OCI-M2 (cell line): ENCODE measurements around the gene DERL2.
A peak's percentile ranks its signal among the peaks of the same experiment; 100 is the strongest.

Experiments used
- DNase-seq: peaks from one replicate; lab custom pipeline; 2025; ENCODE audit not compliant: unreplicated experiment; lab: John Stamatoyannopoulos, UW

Gene DERL2

DNA sequence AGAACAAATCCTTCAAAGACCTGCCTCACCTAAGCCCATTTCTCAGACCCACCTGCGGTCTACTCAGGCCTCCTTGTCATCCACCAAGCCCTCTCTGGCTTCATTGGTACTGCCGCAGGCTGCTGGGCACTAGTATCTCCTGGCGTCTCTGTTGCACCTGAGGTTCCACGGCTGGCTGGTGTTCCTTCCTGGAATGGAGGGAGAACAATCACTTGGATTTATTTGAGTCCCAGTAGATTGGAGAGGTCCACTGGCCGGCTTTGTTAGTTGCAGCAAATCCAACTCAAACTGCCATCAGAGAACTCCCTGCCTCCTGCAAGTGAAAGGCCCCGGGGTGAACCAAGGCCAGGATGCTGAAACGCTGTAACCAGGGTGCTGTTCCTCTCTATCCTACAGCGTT is 15.7 kb upstream of the DERL2 start:
- no peak for DNase-seq

DNA sequence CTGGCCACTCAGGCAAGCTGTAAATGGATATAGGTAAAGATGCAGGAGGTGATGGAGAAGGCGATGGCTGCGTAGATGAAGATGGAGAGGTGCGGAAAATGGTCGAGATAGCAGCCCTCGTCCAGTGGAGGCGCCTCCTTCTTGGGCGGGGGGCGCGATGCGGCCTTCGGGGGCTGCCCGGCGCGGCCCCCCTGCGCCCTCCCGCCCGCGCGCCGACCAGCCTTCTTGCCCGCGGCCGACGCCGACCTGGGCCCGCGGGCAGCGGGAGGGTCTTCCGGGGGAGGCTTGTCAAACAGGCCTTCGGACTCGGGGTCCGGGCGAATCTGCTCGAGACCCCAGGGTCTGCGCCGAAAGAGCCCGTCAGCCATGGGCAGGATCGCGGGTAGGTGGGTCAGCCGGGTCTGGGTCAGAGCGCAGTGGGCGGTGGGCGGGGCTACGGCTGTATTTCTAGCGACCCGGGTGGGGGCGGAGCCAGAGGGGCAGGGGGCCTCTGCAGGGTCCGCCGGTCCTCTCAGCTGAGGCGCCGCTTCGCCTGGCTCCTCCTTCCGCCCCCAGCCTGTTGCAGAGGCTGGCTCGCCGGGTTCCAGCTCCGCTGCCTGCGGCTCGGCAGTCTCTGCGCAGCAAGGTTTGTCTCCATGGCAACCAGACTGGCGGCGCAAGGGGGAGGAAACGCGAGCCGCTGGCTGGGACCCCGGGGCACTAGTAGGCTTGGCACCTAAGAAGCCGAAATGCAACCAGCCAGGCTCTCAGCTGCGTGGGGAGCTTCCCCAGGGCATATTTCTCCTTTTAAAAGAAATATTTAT is 14.8 kb upstream of the DERL2 start:
- peak; percentile 33 for DNase-seq

DNA sequence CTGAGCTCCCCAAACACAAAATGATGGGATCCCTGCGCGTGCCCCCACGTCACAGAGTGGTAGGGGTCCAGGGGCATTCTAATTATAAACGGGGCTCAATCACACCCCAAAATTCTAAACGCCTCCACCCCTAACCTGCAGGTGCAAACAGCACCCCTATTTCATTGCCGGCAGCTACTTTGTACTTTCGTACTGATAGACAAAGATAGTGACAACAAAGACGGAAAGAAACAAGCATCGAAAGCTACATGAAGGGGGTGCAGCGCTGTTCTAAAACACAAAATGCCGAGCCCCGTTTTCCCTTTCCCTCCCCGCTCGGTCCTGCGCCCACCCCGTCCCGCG is 14.2 kb upstream of the DERL2 start:
- DNase-seq = no peak

DNA sequence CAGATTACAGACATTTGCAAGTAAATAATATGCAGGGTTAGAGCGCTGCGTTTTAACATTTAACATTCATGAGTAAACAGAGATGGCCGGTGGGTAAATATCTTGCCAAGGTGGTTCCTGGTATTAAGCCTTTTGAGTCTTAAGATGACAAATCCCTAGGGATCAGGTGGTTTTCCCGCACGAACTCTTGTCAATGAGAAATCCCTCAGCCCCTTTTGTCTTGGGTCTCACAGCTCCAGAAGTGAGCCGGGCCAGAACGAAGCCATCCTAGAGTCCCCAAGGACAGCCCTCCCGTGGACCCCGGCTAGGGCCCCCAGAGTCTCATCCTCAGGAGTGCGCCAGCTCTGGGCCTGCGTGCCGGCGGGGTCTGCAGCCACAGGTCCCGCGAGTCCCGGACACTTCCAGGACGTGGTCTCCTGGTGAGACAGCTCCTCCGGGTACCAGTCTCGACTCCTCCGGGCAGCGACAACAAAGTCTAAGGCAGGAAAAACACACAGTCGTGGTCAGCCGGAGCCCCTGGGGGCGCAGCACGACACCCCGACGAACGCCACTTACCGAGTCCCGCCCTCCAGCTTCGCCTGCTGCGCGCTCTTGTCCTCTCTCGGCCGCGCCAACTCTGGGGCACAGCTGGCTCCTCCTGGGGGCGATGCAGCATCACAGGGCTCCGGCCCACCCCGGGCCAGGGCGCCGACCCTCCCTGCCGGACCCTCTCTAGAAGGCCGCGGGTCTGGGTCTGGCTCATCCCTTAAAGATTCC is 13.7 kb upstream of the DERL2 start:
- DNase-seq = no peak

DNA sequence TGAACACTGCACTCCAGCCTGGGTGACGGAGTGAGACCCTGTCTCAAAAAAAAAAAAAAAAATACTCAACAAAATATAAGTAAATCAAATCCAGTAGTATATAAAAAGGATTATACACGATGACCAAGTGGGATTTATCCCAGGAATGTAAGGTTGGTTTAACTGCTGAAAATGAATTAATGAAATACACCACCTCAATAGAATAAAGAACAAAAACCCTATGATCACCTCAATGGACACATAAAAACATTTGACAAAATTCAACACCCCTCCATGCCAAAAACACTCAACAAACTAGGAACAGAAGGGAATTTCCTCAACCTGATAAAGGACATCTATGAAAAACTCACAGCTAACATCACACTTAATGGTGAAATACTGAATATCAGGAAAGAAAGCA is 7.0 kb upstream of the DERL2 start:
- DNase-seq = no peak

DNA sequence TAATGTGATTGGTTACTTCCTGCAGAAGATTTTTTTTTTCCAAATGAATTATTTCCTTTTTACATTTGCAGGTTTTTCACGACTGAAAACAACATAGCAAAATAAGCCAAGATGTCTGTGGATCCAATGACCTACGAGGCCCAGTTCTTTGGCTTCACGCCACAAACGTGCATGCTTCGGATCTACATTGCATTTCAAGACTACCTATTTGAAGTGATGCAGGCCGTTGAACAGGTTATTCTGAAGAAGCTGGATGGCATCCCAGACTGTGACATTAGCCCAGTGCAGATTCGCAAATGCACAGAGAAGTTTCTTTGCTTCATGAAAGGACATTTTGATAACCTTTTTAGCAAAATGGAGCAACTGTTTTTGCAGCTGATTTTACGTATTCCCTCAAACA is 2.8 kb upstream of the DERL2 start:
- DNase-seq = no peak

DNA sequence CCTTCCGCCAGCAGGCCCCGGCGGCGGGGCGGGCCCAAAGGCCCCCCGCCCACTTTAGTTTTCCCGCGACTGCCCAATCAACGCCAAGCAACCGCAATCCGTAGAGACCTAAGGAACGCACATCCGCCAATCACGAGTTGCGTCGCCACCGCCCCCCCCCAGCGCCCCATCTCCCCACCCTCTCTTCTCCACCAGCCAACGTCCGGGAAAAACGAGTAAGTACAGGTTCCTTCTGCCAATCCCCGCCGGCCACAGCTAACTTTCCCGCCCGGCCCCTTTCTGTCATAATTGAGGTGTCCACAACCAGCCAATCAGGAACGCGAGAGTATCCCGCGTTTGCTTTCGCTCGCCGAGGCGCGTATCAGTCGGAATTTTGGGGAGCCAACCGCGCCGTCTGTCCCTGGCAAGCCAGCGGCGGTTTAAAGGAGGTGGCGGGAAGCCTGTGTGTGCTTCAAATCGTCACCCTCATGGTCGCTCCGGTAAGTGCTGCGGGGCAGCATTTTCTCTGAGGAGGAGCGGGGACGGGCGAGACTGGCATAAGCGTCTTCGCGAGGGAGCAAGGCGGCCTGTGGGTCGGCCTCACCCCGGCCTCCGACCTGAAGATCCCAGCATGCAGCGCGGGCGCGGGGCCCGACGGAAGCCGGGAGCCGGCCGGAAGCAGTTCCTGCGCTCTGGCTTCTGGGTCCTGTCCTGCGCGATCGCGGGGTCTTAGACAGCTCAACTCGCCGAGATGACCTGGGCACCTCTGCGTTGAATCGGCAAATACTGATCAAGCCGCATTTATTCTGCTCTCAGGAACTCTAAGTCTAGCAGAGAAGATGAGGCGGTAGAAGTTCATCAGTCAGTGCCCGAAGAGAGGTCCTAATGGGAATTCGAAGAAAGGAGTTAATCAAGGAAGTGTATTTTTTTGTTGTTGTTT is 487 bp upstream of the DERL2 start, which contains the start of gene MIS12:
TSS of gene MIS12 (plus strand) at position 361 of the 919 bp plus-strand sequence. CDS start 2,297 bp downstream, outside the sequence.
- peak; percentile 58 for DNase-seq

DNA sequence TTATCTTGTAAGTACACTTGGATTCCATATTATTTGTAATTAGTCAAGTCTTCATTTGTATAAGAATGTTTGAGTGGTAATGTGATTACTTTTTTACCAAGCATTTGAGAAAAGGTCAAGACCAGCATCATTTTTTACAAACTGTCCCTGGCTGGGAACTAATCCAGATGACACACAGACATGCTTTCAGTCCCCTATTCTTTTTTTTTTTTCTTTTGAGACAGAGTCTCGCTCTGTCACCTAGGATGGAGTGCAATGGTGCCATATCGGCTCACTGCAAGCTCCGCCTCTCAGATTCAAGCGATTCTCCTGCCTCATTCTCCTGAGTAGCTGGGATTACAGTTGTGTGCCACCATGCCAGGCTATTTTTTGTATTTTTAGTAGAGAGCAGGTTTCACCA is 4.5 kb downstream of the DERL2 start:
- no peak for DNase-seq

DNA sequence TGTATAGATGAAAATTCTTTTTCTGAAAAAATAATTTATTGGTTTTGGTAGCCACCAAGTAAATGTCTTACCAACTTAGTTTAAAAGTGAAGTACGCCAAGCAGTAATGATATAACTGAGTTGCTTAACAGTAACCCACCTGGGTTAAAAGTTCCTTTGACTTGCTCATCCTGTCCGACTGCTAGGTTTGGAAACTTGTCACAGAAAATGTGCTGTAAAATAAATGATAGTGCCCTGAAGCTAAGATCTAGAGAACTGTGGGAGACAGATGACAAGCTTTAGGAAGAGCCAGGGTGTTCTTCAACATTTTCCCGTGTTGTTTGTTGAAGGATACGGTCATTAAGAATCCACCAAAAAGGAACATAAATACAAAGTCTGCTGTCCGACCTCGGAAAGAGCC is 5.0 kb downstream of the DERL2 start:
- no peak for DNase-seq

DNA sequence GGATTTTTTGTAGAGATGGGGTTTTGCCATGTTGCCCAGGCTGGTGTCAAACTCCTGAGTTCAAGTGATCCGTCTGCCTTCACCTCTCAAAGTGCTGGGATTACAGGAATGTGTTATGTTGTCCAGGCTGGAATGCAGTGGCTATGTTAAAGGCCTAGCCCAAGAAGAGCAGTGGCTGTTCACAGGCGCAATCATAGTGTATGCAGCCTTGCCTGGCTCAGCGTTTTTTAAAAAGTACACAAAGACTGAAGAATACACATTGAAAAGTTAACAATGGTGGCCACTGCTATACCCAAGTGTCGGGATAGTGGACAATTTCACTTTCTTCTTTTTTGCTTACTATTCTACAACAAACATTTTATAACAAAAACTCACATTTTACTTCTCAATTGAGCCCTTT is 7.0 kb downstream of the DERL2 start:
- no peak for DNase-seq

DNA sequence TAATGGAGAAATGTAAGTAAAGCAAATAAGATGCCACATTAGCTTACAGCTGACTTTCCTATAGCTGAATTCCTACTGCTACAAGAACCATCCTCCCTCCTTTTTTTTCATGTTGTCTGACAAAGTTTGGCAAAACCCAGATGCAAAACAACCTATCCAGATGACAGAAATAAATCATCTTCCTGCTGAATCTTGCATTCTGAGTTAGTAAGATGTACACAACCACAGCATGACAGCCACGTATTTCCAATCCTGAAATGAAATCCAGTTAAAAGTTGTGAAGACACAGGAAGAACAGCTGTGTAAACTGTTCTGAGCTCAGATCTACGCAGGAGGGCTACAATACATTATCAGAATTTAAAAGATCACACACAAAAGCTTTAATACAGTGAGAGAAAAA is 12.1 kb downstream of the DERL2 start:
- no peak for DNase-seq

DNA sequence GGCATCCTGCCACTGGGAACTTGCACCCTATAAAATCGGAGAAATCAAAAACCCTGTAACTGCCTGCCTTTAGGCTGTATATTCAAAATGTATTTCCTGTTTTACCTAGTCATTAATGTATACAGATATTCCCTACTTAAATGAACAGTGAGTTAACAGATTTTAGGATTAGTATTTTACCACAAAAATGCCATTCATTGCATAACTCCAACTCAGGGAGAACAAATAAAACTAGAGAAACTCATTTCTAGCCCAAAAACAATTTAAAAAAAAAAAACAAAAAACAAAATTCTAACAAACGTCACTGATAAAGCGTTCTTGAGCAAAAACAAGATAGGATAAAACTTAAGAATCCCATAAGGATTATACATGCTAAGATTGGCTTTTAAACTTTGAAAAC is 13.5 kb downstream of the DERL2 start:
- no peak for DNase-seq

DNA sequence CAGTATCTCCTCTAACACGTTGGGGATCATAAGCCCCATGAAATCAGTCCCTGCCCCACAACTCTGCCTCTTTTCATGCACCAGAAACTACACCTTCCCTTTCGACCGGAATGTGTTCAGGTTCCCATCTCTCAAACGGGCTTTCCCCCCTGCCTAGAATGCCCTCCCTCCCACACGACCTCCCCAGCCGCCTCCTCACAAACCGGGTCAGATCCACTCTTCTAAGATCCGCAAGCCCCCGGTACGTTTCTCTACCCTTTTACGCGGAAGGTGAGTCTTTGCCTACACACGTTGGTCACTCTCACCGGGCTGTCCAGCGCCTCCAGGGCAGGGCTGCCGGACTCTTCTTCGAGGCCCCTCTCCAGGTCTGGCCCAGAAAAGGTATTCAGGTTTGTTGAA is 17.9 kb downstream of the DERL2 start:
- no peak for DNase-seq

DNA sequence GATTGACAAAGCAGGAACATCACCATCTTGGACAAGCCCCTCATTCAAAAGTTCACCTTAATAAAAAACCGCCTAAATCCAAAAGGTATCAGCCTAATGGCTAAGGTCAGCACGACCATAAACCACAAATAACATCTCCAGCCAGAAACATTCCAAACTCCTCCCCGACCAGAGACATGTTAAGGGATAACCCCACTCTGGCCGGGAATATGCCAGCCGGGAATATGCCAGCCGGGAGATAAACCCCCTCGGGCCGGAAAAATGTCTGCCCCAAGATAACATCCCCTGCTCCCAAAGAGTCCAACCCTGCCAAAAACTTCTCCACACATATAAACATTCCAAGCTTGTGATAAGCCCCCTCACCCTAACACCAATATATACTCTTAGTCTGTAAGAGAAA is 18.6 kb downstream of the DERL2 start:
- DNase-seq = no peak

DNA sequence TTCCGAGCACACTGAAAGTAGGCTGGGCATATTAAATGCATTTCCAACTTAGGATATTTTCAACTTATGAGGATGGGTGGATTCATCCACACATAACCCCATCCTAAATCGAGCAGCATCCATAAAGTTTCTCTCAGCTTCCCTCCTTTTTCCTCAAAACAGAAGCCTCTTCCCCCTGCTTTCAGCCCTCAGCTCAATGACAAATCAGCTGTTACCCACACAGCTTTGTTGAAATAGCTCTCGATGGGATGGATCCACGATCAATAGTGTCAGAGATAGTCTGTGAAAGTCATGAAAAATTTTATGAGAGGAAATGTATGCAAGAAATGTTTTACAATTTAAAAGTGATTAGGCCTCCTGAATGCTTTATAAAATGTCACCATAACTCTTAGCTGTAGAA is 19.7 kb downstream of the DERL2 start:
- no peak for DNase-seq

DNA sequence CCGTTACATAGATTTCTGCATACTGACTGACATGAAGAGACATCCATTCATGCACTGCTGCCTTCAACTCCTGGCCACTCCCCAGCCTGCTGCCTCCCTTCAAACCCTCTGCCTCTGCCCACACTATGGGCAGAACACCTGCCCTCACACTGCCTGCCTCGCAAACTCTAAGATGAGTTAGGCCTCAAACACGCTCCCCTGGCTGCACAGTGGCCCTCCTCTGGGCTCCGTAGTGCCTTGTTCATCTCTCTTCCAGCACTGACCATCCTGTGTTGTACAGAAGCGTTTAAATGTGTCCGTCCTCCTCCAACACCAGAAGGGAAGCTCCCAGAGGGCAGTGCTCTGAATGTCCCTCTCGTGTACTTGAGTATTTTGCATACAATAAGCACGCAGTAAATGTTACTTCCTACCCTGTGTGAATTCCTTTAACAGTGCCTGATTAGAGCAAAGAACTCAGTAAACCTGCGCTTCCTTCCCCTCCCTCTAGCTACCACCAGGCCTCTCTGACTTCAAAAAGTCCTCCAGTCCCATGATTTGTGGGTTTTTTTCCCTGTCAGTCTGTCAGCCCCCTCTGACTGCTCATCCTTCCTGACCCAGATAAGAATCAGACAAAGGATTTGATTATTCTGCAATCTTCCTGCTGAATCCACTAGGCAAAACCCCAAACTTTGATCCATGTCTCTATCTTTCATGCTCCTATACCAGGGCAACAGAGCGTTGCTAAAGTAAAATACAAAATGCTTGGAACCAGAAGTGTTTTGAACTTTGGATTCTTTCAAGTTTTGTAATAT is 21.1 kb downstream of the DERL2 start:
- no peak for DNase-seq

DNA sequence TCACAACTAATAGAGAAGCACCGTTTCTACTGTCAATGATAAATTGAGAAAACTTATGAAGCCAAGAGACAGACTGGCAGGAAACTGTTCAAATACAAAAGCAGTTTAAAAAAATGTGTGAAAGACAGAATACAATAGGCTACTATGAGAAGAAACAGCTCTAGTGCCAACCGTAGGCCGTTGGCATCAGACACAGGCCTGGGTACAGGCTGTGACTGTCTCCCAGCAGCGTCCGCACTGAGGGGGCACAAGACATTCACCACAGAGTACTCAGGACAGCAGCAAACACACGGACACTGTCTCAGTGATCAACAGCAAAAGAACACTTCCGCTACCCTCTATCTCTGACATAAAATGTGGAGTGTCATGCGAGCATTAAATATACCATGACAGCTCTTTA is 39.2 kb downstream of the DERL2 start:
- DNase-seq = no peak

DNA sequence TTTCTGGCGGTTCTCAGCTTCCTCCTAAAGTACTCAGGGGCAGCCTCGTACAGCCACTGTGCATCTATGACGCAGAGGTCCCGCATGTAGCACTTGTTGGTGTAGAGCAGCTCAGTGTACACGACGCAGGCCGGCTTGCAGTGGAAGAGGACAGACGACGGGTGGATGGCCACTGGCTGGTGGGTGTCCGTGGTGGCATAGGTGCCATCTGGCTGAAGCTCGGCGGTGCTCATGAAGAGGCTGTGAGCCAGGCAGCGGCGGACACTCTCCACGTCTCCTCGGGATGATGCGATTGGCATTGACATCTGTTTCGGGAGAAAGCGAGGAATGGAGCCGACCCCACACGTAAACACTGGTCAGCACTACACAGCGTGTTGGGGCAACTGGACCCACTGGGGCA is 41.8 kb downstream of the DERL2 start:
- DNase-seq = no peak

DNA sequence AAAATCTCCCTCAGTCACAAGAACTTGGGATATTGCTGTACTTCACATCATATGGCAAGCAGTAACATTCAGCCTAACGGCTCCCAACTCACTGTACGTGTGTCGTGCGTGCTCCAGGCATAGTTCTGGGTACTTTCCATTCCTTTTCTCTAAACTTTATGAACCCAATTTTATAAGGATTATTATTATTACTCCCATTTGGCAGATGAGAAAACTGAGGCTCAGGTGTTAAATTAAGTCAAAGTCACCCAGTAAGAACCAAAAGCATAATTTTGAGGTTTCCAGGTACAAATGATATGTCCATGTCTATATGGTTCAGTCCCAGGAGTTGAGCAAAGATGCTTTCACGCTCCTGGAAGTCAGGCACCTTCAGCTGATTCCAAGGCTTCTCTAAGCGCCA is 42.2 kb downstream of the DERL2 start:
- no peak for DNase-seq

DNA sequence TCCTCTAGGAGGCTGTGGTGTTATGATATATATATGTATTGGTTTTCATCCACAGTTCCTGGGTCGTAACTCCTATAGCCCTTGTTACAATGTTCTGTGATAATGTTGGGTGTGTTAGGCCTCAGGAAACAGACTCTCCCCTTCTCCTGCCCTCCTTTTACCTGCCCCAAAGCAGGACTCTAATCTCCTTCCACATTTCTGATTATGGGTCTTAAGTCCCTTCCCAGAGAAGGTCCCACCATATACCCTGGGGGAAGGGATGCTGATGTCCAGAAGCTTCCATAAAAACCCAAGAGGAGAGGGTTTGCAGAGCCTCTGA is 46.6 kb downstream of the DERL2 start:
- DNase-seq = no peak
